SU-DHL-6 (cell line): ENCODE results near the gene GLIPR2.

Source experiments
- CTCF ChIP-seq: fragments of 200-600 bp; sonication (generic); IDR thresholded peaks from one replicate; pipeline ENCODE4 v1.5.1; 2017; ENCODE audit warnings: antibody characterized with exemption, mild to moderate bottlenecking, low read length, moderate library complexity; ENCODE audit not compliant: insufficient read depth, poor library complexity, severe bottlenecking
- EZH2phosphoT487 ChIP-seq: fragments of 200-600 bp; sonication (generic), shearing (Covaris generic); conservative IDR thresholded peaks from 2 replicates; pipeline ENCODE4 v1.6.1; 2018; ENCODE audit warnings: mild to moderate bottlenecking, antibody characterized with exemption, low read length, moderate library complexity, mixed read lengths

- TF ChIP-seq CTCF (no peak), EZH2phosphoT487 (no peak)
These were observed 12.7 kb downstream of the GLIPR2 start for GRCh38 chr9:36149197-36149596.
